ENCODE measurements around the gene SPG11. TPM values are rescaled to one million over a fixed set of nuclear protein-coding genes. Genes with fewer than 3 reads are reported as not detected.

SPG11 gene
- total RNA-seq, 1 experiment from 2014 or later: 38.3 TPM

DNA sequence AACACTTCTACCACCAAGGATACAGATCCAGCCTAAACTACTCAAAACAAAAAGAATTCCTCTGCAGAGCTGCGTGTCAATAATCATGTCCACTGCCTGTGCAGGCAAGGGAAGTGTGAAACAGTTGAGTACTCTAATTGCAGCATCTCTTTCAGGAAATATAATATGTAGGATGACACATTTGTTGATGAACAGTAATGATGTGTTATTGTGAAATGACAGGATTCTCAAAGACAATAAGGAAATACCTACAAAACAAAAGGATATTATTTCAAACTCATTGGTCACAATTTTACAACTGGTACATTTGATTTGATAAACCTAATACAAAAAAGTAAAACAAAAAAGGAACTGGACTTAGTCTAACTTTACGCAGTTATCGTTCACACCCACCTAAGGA lies 4.4 kb downstream of the SPG11 start:
- no peak overlapping the region for H2BK15ac ChIP-seq (ENCODE audit: low read depth, low read length)
- H3K27me3 ChIP-seq (ENCODE audit: insufficient read depth, low read length): no peaks in the 10 kb centered on the region
- H3K79me2 ChIP-seq (ENCODE audit: insufficient read depth, low read length): no peaks in the 10 kb centered on the region
- no peak overlapping the region for H3K23ac ChIP-seq (ENCODE audit: insufficient read length, low read depth, low read length)
- H4K20me1 ChIP-seq (ENCODE audit: control insufficient read depth, insufficient read depth, insufficient read length): no peaks in the 10 kb centered on the region
- no peak overlapping the region for H3K4ac ChIP-seq (ENCODE audit: low read depth, low read length)
- H3K14ac ChIP-seq (ENCODE audit: insufficient read depth, low read length): no peak overlapping the region
- H3T11ph ChIP-seq (ENCODE audit: low read length): no peak overlapping the region
- peaks cover 7% of the 10 kb centered on the region for H3K23me2 ChIP-seq (ENCODE audit: insufficient read length, low read depth, low read length, poor library complexity, severe bottlenecking)
- H4K91ac ChIP-seq (ENCODE audit: insufficient read length, low read depth, low read length): no peak overlapping the region
- H2BK12ac ChIP-seq (ENCODE audit: insufficient read length, low read depth, low read length): no peak overlapping the region
- H2AK5ac ChIP-seq (ENCODE audit: insufficient read length, low read length): no peak overlapping the region
- H3K56ac ChIP-seq (ENCODE audit: insufficient read length, low read depth, low read length): no peak overlapping the region
- H2AFZ ChIP-seq (ENCODE audit: low read length): no peak overlapping the region
- H3K27me3 Mint-ChIP-seq (ENCODE audit: low read depth): no peaks in the 10 kb centered on the region
- H3K79me1 ChIP-seq (ENCODE audit: insufficient read depth, low read depth, low read length, poor library complexity, severe bottlenecking): peaks cover 6% of the 10 kb centered on the region
- peaks cover 9 to 35% (median 34%) of the 10 kb centered on the region in 3 experiments; a peak in 6 of 7 replicates for H3K36me3 Mint-ChIP-seq (ENCODE audit: insufficient read depth in 1 of 3, low read depth in 3 of 3)
- no peak overlapping the region for H4K8ac ChIP-seq (replicated peaks; ENCODE audit: insufficient read length, low read depth, low read length)
- no peak overlapping the region for H2BK5ac ChIP-seq (ENCODE audit: insufficient read length, low read length)
- H3K9me3 ChIP-seq (ENCODE audit: control insufficient read depth, low read depth, low read length): no peaks in the 10 kb centered on the region
- H3K4me1 ChIP-seq (ENCODE audit: insufficient read depth, low read length): no peaks in the 10 kb centered on the region
- no peak overlapping the region for H2BK120ac ChIP-seq (ENCODE audit: low read depth, low read length, poor library complexity, severe bottlenecking)
- H3K27ac ChIP-seq (ENCODE audit: insufficient read length, low read depth, low read length): no peak overlapping the region
- no peak for DNase-seq
- WGBS (ENCODE audit: extremely low coverage, insufficient read length, low lambda C conversion rate): no CpG with 5 or more reads among the region's 3 CpGs
- TF ChIP-seq CTCF (conservative IDR thresholded peaks at IDR 0.05): no peak
- H3K4me2 ChIP-seq (ENCODE audit: insufficient read depth, insufficient read length, low read length): no peak overlapping the region
- no peak overlapping the region for H3K9ac ChIP-seq (ENCODE audit: extremely low read depth, insufficient read length, low read length)
- H3K18ac ChIP-seq (ENCODE audit: insufficient read length, low read depth, low read length): no peak overlapping the region
- H2BK20ac ChIP-seq (ENCODE audit: low read depth, low read length, poor library complexity, severe bottlenecking): no peak overlapping the region
- no peak overlapping the region for H3K4me3 Mint-ChIP-seq
- H3K9me3 Mint-ChIP-seq: no peaks in the 10 kb centered on the region; a peak in 1 of 5 replicates
- H3K4me1 Mint-ChIP-seq: peaks cover 8 to 10% of the 10 kb centered on the region in 2 experiments
- H3K27ac Mint-ChIP-seq: no peak overlapping the region
- no peak overlapping the region for H4K5ac ChIP-seq (ENCODE audit: insufficient read length, low read depth, low read length)
